Hepatocyte (in vitro differentiated cells): ENCODE measurements around the gene PCDHGA9. TPM values are rescaled to one million over a fixed set of nuclear protein-coding genes. Genes with fewer than 3 reads are reported as not detected.

ENCODE experiments used
- DNase-seq: peaks from one replicate; pipeline ENCODE4 v3.0.0-alpha.2; 2016; ENCODE audit warnings: low spot score
- H2AFZ ChIP-seq: fragments of 200-600 bp; sonication (generic); 2 replicates; pipeline ENCODE4 v1.6.0; 2016; ENCODE audit warnings: antibody characterized with exemption, mild to moderate bottlenecking
- H3K27ac ChIP-seq: fragments of 200-600 bp; sonication (generic); 2 replicates; pipeline ENCODE4 v1.5.1; 2016; ENCODE audit warnings: mild to moderate bottlenecking
- H3K27me3 ChIP-seq: fragments of 200-600 bp; sonication (generic); 2 replicates; pipeline ENCODE4 v1.6.1; 2016
- H3K36me3 ChIP-seq: fragments of 200-600 bp; sonication (generic); replicated peaks from 2 replicates; pipeline ENCODE4 v1.5.1; 2016; ENCODE audit warnings: low read depth; ENCODE audit not compliant: insufficient read depth
- H3K4me1 ChIP-seq: fragments of 200-600 bp; sonication (generic); 2 replicates; pipeline ENCODE4 v1.5.1; 2016; ENCODE audit warnings: mild to moderate bottlenecking, moderate library complexity; ENCODE audit not compliant: insufficient read depth
- H3K4me2 ChIP-seq: fragments of 200-600 bp; sonication (generic); 2 replicates; pipeline ENCODE4 v1.6.0; 2016
- H3K4me3 ChIP-seq: fragments of 200-600 bp; sonication (generic); 2 replicates; pipeline ENCODE4 v1.5.1; 2016; ENCODE audit warnings: mild to moderate bottlenecking
- H3K79me2 ChIP-seq: fragments of 200-600 bp; sonication (generic); 2 replicates; pipeline ENCODE4 v1.6.0; 2017; ENCODE audit warnings: mild to moderate bottlenecking
- H3K9me2 ChIP-seq: fragments of 200-600 bp; sonication (generic); replicated peaks from 2 replicates; pipeline ENCODE4 v1.6.0; 2017; ENCODE audit warnings: mild to moderate bottlenecking; ENCODE audit not compliant: insufficient read depth
- H3K9me3 ChIP-seq: fragments of 200-600 bp; sonication (generic); 2 replicates; pipeline ENCODE4 v1.5.1; 2016; ENCODE audit warnings: low read depth, mild to moderate bottlenecking
- H4K20me1 ChIP-seq: fragments of 200-600 bp; sonication (generic); 2 replicates; pipeline ENCODE4 v1.6.0; 2016; ENCODE audit warnings: mild to moderate bottlenecking; ENCODE audit not compliant: insufficient read depth, poor library complexity, severe bottlenecking
- CTCF ChIP-seq: fragments of 200-600 bp; sonication (generic); IDR thresholded peaks from 2 replicates; pipeline ENCODE4 v1.5.1; 2016; ENCODE audit warnings: antibody characterized with exemption, mild to moderate bottlenecking; ENCODE audit not compliant: poor library complexity
- EZH2 ChIP-seq: fragments of 200-600 bp; sonication (generic); IDR thresholded peaks from 2 replicates; pipeline ENCODE4 v1.6.1; 2016; ENCODE audit warnings: antibody characterized with exemption, mild to moderate bottlenecking, borderline replicate concordance
- EZH2phosphoT487 ChIP-seq: fragments of 200-600 bp; sonication (generic); IDR thresholded peaks from one replicate; pipeline ENCODE4 v1.6.1; 2018; ENCODE audit warnings: antibody characterized with exemption, mild to moderate bottlenecking, low read depth, moderate library complexity; ENCODE audit not compliant: unreplicated experiment, severe bottlenecking
- WGBS: methylation state at CpG from one replicate; pipeline ENCODE4 v1.1.6; 2016; ENCODE audit warnings: low lambda C conversion rate; ENCODE audit errors: missing lambda C conversion rate; 5-methylcytosine and 5-hydroxymethylcytosine counted together
- polyA plus RNA-seq: library from polyadenylated mRNA; unstranded; fragments of >200 nt; fragmentation: Nextera tagmentation; extraction: Ambion mirVana; gene quantifications from 2 replicates; pipeline ENCODE4 v1.2.1, GENCODE V29; 2016
- total RNA-seq: library from RNA; depleted of rRNA; stranded (reverse); fragments of >200 nt; gene quantifications from 2 replicates; pipeline ENCODE4 v1.2.3, GENCODE V29; 2014

PCDHGA9 gene
- total RNA-seq (1.1 and 1.2 TPM in 2 replicates), polyA plus RNA-seq (not detected in 2 replicates)

GRCh38 chr5:141402553-141403243 lies at the start of gene PCDHGA9:
TSS of gene PCDHGA9 (plus strand) at chr5:141402778. CDS start at chr5:141402953, 175 bp downstream.
- Histone ChIP-seq H3K4me3 (no peak within 1 kb of the TSS), H3K79me2 (no peaks in the 10 kb centered on the region), H3K27me3 (no peaks in the 10 kb centered on the region), H3K4me2 (no peak within 1 kb of the TSS), H3K9me2 (no peaks in the 10 kb centered on the region), H3K27ac (no peak within 1 kb of the TSS), H3K36me3 (peaks cover 2% of the 10 kb centered on the region), H3K9me3 (peaks cover 17% of the 10 kb centered on the region), H2AFZ (no peak within 1 kb of the TSS), H3K4me1 (no peaks in the 10 kb centered on the region), H4K20me1 (no peaks in the 10 kb centered on the region)
- no peak for TF ChIP-seq CTCF
- no peak for TF ChIP-seq EZH2phosphoT487
- TF ChIP-seq EZH2 = no peak
- no peak for DNase-seq
- WGBS = 95% methylated on average over 27 of the region's 27 CpGs

GRCh38 chr5:141354900-141355469 lies 47.6 kb upstream of the PCDHGA9 start, which contains the start of gene PCDHGA4:
TSS of gene PCDHGA4 (plus strand) at chr5:141355021. CDS start at chr5:141355108, 87 bp downstream.
- WGBS = 94% methylated on average over 29 of the region's 29 CpGs
- no peak within 1 kb of the TSS for H3K4me2 ChIP-seq
- H3K36me3 ChIP-seq = no peaks in the 10 kb centered on the region
- DNase-seq = no peak
- no peak within 1 kb of the TSS for H3K4me3 ChIP-seq
- H3K79me2 ChIP-seq = no peaks in the 10 kb centered on the region
- H2AFZ ChIP-seq = no peak within 1 kb of the TSS
- no peaks in the 10 kb centered on the region for H3K4me1 ChIP-seq
- H4K20me1 ChIP-seq = no peaks in the 10 kb centered on the region
- no peak for TF ChIP-seq CTCF
- no peak for TF ChIP-seq EZH2
- TF ChIP-seq EZH2phosphoT487 = no peak
- no peaks in the 10 kb centered on the region for H3K9me3 ChIP-seq
- H3K27me3 ChIP-seq = no peaks in the 10 kb centered on the region
- H3K27ac ChIP-seq = no peak within 1 kb of the TSS
- H3K9me2 ChIP-seq = no peaks in the 10 kb centered on the region

GRCh38 chr5:141355641-141356040 lies 46.9 kb upstream of the PCDHGA9 start:
- 94% methylated on average over 24 of the region's 24 CpGs for WGBS
- Histone ChIP-seq H3K79me2 (no peaks in the 10 kb centered on the region), H3K4me2 (no peak overlapping the region), H3K27me3 (no peaks in the 10 kb centered on the region), H3K9me3 (no peaks in the 10 kb centered on the region), H3K27ac (no peak overlapping the region), H4K20me1 (no peaks in the 10 kb centered on the region), H2AFZ (no peak overlapping the region), H3K4me3 (no peak overlapping the region), H3K9me2 (no peaks in the 10 kb centered on the region), H3K36me3 (no peaks in the 10 kb centered on the region), H3K4me1 (no peaks in the 10 kb centered on the region)
- no peak for DNase-seq
- TF ChIP-seq EZH2 (no peak), EZH2phosphoT487 (no peak), CTCF (no peak)
